Left kidney (tissue), 2 donors: Measurements from ENCODE around the gene ALX4. TPM values are rescaled to one million over a fixed set of nuclear protein-coding genes. Genes with fewer than 3 reads are reported as not detected.

ENCODE experiments used
- DNase-seq: peaks from one replicate; pipeline ENCODE4 v3.0.0-alpha.2; 2013
- polyA plus RNA-seq: library from polyadenylated mRNA; unstranded; fragments of 120-200 nt; gene quantifications from one replicate; pipeline ENCODE4 v1.2.1, GENCODE V29; 2013; ENCODE audit not compliant: insufficient read length

ALX4 gene
- polyA plus RNA-seq, 1 donor, result 0.20 TPM

DNA sequence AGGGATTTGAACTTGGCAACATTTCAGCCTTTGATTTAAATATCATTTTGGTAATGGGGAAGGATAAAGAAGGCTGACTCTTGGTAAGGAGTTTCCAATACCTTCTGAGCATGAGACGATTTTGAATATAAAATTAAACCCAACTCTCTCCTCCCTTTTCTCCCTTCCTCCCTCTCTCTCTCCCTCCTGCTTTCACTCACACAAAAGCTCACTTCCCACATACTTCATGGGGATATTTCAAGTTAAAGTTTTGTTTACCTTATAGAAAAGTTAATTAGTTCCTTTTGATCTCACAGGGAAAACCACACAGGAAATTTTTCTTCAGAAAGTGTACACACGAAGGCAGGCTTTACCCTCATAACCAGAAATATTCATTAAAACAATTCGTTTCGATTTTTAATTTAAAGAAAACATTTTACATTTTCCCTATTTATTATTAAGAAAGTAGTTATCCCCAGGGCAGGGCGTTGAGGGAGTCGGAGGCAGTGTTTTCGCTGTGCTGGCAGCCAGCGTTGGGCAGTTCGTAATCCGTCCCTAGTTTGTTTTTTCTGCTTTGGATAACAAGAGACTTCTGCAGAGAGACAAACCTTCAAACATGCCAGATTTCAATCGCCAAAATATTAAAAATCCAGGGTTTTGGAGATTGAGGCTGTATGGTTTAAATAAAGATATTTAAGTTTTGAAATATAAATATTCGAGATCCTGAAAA lies 25.3 kb upstream of the ALX4 start:
- DNase-seq, result no peak

DNA sequence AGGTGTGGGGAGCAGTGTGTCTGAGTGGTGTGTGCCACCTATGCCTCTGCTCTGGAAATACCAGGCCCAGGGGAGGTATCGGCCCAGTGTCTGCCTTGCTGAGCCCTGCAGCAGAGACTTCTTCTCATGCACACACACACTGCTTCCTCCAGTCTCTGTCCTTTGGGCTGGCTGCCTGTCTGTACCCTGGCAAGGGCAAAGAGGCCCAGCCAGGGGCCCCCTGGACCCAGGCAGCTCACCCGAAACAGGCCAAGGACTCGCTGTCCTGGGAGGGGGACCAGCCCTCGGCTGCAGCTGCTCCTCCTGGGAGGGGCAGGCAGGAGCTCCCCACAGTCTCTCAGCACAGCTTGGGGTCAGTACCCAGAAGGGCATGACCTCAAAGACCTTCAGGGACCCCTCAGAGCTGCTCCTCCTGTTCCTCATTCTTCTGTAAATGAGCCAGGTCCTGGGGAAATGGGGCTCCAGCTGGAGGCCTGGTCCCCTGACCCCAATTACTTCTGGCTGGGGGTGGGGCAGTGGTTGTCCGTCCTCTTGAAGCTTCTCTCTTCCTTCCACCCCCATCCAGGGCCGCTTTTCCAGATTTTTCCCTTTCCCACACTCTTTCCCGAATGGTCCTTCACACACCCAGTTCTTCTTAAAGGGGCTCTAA lies 24.5 kb upstream of the ALX4 start:
- no peak for DNase-seq

DNA sequence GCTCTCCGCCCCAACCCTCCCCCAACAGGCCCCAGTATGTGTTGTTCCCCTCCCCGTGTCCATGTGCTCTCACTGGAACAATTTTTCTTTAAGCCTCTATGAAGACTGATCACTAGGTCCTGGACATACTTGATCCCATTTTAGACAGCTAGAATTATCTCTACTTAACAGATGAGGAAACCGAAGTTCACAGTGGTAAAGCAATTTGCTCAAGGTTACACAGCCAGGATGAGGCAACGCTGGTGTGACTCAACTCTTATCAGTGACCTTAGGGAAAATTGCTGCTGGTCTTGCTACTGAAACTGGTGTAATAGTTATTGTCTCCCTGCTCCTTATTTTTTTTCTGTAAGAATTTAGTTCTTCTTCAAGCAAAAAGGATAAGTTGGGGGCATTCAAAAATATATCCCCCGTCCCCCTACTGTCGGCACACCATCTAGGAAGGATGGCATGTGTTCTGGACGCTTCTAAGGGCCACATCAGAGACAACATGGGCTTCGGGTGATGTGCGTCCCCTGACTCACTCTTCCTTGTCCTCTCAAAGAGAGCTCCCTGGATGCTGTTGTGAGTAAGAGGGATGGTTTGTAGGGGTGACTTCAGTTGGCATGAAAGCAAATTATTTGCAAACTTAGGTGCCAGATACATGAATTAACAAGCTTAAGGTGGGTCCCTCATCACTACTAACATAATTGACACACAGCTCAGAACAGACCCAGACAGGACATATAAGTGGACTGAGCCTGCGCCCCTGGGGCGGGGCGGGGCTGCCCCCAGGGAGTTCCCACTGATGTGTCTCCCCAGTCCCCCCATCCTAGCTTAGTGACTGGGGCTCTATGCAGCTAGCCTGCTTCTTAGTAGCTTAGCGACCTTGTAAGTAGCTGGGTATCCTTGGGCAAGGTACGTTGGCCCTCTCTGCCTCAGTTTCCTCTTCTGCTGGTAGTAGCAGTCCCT lies 23.6 kb upstream of the ALX4 start:
- DNase-seq, result no peak

DNA sequence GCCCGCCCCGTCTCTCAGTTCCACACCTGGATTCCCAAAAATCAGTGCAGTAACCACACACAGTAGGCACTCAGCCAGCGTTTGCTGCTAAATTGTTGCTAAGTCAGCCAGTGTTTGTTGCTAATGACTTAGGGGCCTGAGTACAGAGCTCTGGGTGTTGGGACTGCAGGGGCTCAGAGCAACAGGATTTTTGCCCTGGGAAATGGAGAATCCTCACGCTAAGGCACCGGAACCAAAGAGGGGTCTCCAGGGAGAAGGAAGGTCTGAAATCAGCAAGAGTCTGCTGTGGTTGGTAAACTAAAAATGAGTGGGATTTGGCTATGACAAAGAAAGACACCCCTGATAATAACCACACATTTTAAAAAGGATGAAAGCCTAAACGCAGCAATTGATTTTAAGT lies 22.7 kb upstream of the ALX4 start:
- no peak for DNase-seq

DNA sequence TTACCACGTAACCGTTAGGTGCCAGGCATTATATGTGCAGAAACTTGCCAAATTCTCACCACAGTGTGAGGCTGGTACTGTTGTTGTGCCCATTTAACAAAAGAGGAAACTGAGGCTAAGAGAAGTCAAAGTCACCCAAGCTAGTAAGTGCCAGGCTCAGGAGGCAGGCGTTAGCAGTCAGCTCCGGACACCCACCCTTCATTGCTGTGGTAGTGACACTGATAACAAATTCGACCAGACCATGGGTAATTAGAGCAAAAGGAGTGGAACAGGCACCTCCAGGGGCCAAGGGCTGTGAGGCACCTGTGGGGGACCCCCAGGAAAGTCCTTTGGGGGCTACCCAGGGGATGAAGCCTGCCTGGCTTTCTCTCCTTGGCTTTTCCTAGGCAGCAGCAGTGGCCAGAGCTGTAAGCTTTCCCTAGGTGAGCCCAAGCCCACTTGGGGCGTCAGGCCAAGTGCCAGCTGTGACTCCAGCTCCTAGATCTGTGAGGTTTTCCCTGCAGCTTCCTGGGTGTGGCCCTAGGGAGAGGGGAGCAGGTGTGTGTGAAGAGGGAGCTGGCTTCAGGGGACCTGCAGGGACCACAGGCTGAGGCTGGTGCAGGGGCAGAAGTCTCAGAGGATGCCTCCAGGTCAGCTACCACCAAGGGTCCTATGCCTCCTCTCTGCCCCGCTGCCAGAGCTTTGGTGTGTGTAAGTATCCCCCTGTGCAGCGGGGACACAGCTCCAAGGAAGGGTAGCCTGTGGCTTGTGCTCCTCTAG lies 19.7 kb upstream of the ALX4 start:
- DNase-seq, result no peak

DNA sequence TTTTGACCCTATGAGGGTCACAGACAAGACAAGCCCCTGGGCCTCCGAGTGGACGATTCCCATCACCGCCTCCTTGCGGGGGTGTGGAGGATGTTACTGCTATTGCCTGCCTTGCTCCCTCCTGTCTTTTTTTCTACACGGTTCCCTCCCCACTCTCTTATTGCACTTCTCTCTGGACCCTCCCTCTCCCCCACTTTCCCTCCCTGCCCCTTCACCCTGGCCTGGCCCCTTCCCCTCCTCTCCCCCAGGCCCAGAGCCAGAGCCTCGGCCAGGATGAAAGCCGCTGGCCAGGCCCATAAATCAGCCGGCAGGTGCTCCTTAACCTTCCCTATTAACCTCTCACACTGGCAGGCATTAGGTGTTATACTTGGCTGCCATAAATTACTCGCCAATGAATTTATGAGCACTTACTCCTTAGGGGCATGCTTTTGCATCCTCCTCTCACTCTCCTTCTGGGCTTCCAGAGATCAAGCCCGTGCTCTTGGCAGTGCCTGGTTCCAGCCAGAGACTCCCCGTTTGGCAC lies 18.3 kb upstream of the ALX4 start:
- DNase-seq, result no peak

DNA sequence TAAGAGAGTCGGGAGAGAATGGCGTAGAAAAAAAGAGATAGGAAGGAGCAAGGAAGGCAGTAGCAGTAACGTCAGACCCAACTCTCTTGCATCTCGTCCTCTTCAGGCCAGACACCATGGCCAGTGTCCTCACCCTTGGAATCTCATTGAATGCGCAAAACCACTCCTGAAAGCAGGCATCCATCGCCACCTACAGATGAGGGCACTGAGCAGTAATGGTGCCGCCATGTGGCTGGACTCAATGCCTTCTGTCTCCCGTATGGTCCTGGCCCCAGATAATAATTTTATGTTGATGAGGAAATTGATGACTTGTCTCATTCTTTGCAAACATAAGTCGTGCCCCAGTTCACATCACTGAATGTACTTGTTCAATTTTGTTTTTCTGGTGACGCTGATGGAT lies 17.8 kb upstream of the ALX4 start:
- no peak for DNase-seq

DNA sequence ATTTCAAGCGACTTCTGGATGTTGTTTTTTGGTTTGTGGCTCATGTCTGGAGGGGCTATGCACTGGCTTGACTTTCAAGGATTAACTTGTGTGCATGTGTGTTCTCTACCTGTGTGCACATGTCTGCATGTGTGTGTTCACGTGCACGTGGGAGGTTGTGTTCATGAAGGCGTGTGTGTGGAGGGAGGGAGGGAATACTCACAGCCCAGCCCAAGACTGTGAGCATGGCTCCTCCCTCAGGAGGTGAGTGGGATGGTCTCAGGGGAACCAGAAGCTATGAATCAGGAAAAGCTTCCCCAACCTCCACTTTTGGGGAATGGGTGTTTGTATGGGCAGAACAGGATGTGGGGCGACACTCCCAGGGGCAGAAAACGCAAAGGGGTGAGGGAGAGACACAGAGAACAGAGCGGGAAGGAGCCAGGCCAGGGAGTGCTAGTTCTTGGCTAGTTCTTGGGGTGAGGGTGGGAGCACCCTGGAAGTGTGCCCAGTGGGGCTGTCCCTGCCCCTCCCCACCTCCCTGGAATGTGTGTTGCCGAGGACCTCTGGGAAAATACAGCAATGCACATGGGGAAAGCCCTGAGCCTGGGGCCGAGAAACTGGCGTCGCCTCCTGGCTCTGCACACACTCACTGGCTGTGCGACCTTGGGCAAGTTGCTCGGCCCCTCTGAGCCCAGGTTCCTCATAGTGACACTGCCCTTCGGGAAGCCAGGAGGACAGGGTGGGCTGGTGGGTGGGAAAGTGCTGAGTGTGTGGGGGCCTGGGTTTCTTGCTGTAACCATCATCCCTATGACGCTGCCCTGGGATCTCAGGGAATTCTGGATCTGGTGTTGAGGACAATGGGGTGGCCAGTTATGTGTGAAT lies 16.9 kb upstream of the ALX4 start:
- DNase-seq, result no peak

DNA sequence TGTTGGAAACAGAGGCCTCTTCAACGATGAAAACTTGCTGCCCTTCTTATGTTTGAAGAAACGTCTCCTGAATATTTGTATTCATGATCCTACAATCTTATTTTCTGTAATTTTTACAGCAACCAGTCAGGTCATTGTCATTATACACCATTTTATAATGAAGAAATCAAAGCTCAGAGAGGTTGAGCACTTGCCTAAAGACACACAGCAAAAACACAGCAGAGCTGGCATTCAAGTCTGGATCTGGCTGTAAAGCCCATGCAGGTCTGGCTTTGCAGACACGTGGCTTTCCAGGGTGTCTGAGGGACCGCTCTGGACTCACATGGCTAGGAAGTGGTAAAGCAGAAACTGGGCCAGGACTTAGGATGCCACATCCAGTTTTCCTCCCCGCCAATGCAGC lies 15.8 kb upstream of the ALX4 start:
- DNase-seq, result no peak

DNA sequence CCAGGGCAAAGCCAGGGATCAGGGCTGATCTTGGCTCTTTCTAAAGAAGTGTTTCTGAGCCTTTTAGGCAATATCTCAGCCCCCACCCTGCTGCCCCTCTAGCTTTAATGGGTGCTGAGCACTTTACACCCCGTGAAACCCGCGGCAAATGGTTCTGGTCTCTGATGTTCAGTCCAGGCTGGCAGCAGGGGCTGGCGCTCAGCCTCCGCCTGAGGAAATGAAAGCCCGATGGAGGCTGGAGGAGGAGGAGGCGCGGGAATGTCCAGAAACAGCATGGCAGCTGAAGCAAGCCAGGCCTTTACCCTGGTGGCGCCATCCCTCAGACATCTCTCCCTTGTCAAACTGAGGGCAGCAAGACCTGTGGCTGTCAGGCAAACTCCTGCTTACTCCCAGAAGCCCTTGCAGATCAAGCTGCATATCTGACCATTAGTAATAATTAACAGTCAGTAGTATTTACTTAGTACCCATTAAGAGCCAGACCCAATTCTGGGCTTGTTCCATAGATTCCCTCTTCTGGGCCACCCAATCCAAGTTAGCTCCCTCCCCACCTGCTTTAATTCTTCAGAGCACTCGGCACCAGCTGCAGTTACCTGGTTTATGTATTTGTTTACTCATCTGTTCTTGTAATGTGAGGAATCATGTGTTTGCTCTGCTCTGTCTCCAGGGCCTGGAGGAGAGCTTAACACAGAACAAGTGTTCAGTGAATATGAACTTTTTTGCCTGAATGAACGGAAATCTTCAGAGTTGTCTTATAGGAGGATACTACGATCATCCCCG lies 15.0 kb upstream of the ALX4 start:
- no peak for DNase-seq

DNA sequence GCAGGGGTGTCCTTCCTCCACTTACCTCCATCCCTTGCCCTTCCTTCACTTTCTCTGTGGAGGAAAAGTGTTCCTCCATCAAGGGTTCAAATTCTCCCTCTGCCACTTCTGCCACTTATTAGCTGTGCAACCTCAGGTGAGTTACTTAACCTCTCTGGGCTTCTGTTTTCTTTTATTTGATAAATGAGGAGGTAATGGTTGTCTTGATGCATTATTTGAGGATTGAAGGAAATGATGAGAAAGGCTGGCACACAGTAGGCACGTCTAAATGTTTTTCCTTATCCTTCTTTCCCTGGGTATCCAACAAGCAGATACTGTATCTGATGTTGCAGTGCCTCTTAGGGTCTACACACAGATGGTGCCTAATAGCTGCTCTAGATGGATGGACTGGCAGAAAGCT lies 14.3 kb upstream of the ALX4 start:
- no peak for DNase-seq

DNA sequence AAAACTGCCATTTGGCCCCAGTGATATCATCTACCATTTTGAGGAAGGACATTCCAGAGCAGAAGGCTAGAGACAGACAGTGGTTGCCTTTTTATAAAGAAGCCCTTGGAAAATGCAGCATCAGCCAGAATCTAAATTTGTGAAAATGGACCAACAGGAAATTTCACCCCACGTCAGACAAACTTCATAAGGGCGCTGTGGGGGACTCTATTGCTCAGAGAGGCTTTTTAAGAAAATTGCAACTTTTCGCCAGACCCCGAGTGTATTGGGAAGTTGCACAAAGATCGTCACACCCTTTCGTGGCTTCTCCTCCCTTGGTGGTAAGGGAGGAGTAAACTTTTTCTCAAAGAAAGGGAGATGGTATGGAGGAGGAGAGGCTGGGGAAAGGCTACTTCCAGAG lies 12.3 kb upstream of the ALX4 start:
- DNase-seq, result no peak

DNA sequence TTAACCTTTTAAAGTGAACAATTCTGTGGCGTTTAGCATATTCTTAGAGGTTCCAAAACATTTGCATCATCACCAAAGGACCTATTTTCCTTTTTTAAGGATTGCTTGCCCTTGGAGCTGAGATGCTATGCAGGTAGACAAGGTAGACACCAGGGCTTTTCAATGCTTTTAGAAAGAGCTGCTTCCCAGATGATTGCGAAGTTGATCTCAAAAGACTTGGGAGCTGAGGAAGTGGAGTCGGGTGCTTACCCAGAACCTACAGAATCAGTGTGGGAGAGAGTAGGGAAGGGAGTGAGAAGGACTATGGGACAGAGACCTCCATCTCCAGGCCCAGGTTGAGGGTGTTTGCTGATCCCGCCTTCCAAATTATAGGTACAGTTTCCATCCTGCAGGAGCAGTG lies 11.1 kb upstream of the ALX4 start:
- no peak for DNase-seq

DNA sequence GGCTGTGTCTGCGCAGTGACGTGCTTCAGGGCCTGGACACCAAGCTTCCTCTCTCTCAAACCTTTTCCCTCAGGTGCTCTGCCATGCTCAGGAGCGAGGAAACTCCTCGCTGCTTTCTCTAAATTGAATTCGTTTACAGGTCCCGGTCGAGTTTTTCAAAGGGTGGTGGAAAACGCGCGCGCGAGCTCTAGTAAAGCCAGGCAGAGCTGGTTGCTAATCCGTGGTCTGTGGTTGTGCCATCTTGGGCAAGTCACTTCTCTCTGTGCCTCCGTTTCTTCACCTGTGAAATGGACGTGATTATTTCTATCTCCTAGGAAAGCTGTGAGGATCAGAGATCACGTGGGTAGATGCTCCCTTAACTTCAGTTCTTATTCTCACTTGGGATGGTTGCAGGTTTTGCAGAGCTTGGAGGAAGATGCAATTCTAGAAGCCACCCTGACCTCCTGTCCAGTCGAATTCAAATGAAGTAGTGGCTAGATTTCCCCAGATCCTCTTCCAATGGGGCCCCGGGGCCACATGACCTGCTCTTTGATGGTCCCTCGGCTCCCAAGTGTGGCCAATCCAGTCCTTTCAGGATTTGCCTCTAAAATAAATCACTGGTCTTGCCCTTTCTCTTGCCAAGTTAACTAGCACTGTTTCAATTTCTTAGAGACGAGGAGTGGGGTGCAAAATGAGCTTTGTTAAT lies 10.5 kb upstream of the ALX4 start:
- DNase-seq, result no peak

DNA sequence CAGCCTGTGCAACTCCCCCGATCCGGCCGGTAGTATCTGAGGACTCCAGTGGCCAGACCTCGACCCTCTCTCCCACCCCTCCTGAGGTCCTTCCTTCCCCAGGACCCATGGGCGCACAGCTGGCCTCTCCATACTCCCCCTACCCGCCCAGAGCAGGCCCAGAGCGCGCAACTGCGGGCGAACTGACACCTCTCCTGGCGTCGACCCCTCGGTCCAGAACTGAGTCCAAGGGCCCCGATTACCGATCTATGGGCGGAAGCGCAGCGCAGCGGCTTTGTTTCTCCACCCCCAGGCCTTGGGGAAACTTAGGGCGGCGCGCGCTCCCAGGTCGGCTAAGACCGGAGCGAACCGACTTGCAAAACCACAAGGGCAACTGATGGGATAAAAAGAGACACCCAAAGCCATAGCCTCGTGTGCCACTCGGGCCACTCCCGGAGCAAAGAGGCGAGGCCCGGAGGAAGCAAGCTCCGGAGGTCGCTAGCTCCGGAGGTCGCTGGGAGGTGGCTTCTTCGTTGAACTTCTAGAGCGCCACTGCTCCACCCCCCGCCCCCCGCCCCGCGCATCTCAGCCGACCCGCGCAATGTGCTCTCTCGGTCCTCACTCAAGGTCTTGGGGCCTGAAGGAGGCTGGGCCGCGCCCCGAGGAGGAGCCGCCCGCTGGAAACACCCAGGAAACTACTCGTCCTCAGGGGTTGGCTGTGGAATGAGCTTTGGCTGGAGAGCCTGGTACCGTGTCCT lies 9.8 kb upstream of the ALX4 start:
- no peak for DNase-seq

DNA sequence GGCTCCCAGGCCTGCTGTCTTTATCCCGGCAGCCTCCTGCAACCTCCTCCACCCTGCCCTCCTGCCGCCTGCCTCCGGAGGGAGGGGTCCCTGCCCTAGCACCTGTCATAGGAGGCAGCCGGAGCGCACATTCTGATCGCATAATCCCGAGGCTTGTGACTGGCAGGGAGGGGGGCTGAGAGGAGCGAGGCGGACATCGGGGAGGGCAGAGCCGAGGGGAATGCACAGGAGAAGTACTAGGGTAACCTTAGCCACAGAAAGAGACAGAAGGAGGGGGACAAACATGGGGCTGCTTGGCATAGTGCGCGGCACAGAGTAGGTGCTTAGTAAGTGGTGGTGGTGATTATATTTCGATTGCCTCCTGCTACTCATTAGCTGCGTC lies 9.2 kb upstream of the ALX4 start:
- DNase-seq, result no peak

DNA sequence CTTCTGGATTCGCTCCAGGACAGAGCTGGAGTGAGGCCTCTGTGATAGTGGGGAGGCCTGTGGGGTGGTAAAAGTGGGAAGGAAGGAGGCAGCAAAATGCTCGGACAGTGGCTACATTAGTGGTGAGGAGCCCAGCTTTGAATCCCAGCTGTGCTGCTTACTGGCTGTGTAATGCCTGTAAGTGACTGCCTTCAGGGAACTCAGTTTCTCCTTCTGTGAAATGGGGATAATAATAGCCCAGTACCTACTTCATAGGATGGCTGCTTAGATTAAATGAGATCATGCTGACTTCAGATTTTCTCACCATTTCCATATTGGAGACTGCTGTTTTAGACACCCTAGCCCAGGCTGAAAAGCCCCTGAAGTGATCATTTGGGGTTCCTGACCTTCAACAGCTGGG lies 8.4 kb upstream of the ALX4 start:
- DNase-seq, result no peak

DNA sequence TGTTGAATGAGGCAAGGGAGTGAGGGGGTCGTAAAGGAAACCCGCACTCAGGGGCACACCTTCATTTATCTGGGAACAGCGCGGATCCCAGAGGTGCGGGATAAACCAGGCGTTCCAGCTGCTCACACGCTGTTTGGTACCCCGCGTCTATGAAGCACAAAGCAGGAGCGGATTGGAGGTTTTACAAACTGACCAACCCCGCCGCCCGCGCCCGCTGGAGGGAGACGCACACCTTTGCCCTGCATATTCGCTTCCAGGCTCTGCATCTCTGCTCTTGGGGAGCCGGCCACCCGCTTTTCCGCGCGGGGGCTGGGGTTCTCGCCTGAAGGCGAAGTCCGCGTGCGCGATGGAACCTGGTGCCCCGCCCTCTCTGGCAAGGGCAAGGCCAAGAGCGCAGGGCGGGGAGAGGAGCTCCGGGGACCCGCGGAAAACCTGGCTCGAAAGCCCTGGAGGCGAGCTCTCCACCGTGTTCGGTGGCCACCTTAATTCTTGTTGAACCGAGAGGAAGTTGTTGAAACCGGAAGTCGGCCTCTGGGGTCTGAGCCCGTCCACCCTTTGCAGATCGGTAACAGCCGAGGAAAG lies 6.8 kb upstream of the ALX4 start:
- DNase-seq, result no peak
